PFSK-1 (cell line): ENCODE results near the gene GPBP1.

Experiments
- POLR2AphosphoS5 ChIP-seq: IDR thresholded peaks from 2 replicates; pipeline ENCODE4 v1.6.1; 2012; ENCODE audit warnings: low read depth, mild to moderate bottlenecking, control low read depth, low read length, moderate library complexity
- REST ChIP-seq, 2 experiments: IDR thresholded peaks; 2 replicates each; pipeline versions ENCODE4 v1.6.1 to v1.8.0; 2011 to 2012; ENCODE audit warnings: low read depth in 2 of 2, low read length in 2 of 2, control low read depth in 1 of 2, inconsistent platforms in 1 of 2, mild to moderate bottlenecking in 1 of 2, moderate library complexity in 1 of 2; ENCODE audit not compliant: insufficient read depth in 1 of 2
- SIN3A ChIP-seq: IDR thresholded peaks from 2 replicates; pipeline ENCODE4 v1.6.1; 2012; ENCODE audit warnings: mild to moderate bottlenecking, low read length, moderate library complexity, borderline replicate concordance; ENCODE audit not compliant: insufficient read depth
- TAF1 ChIP-seq: IDR thresholded peaks from 2 replicates; pipeline ENCODE4 v1.6.1; 2012; ENCODE audit warnings: low read length, control low read depth, borderline replicate concordance; ENCODE audit not compliant: insufficient read depth

GRCh38 chr5:57157666-57158065 is 16.2 kb upstream of the GPBP1 start:
- TF ChIP-seq POLR2AphosphoS5 (no peak), REST (IDR thresholded peaks at IDR 0.05; ENCODE audit: insufficient read depth in 1 of 2, low read depth in 2 of 2, low read length in 2 of 2) (no peak), SIN3A (no peak), TAF1 (no peak)
